ENCODE data around the gene SNRK. TPM values are rescaled to one million over a fixed set of nuclear protein-coding genes. Genes with fewer than 3 reads are reported as not detected.

SNRK gene
- total and polyA plus RNA-seq, 9 of the 15 experiments (the other 6 are each of a cell fraction or from before 2014, with no cell fraction given): 1.7 to 12.3 (median 7.3) TPM

DNA sequence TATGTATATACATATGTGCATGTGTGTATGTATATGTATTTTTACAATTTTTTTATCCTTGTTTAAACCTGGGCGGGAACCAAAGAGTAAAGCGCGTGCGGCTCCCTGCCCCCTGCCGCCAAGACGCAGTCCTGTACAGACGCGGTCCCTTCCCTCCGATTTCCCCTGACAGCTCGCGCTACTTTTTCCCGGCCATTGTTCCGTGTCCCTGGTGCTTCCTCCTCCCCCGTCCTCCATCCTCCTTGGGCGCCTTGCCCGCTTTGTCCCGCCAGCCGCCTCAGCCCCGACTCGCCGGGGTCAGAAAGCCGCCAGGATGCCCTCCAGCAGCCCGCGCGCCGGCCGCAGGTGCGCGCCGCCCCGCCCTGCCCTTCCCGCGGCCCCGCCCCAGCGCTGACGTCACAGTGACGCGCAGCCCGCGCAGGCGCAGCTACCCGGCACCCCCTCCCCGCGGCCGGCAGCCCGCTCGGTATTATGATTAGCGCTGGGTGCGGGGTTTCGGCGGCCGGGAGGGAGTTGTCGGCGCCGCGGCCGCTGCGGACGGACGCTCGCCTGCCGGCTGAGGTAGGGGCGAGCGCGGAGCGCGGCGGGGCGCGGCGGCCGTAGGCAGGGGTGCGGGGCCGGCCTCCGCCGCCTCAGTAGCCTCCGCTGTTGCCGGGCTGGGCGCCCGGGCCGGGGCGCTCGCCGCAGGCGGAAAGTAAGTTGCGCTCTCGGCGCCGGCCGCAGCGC lies at the start of gene SNRK (continued):
- TF ChIP-seq JUND (IDR thresholded peaks at IDR 0.05; ENCODE audit: borderline replicate concordance, low read depth, low read length): peak; percentile 68
- no peak for TF ChIP-seq JUND (tag; IDR thresholded peaks at IDR 0.05; ENCODE audit: borderline replicate concordance, low read depth, low read length)
- TF ChIP-seq PYGO2 (tag; IDR thresholded peaks at IDR 0.05): no peak
- TF ChIP-seq ZNF282 (CRISPR knock-in tag; IDR thresholded peaks at IDR 0.05): 0 out of 2 replicates have a peak, but pooled peaks have one; percentile 19
- no peak for TF ChIP-seq GTF2A2 (tag; IDR thresholded peaks at IDR 0.05)
- no peak for TF ChIP-seq POLR3A (IDR thresholded peaks at IDR 0.05; ENCODE audit: borderline replicate concordance, extremely low read depth, insufficient read depth, insufficient read length)
- TF ChIP-seq KAT7 (CRISPR knock-in tag; IDR thresholded peaks at IDR 0.05; ENCODE audit: borderline replicate concordance): no peak
- no peak for TF ChIP-seq ZNF408 (CRISPR knock-in tag; IDR thresholded peaks at IDR 0.05; ENCODE audit: low read depth)
- no peak for TF ChIP-seq NFIC (IDR thresholded peaks at IDR 0.05)
- no peak for TF ChIP-seq SPI1 (IDR thresholded peaks at IDR 0.05; ENCODE audit: borderline replicate concordance, low read depth, low read length)
- TF ChIP-seq, protein P1, sequence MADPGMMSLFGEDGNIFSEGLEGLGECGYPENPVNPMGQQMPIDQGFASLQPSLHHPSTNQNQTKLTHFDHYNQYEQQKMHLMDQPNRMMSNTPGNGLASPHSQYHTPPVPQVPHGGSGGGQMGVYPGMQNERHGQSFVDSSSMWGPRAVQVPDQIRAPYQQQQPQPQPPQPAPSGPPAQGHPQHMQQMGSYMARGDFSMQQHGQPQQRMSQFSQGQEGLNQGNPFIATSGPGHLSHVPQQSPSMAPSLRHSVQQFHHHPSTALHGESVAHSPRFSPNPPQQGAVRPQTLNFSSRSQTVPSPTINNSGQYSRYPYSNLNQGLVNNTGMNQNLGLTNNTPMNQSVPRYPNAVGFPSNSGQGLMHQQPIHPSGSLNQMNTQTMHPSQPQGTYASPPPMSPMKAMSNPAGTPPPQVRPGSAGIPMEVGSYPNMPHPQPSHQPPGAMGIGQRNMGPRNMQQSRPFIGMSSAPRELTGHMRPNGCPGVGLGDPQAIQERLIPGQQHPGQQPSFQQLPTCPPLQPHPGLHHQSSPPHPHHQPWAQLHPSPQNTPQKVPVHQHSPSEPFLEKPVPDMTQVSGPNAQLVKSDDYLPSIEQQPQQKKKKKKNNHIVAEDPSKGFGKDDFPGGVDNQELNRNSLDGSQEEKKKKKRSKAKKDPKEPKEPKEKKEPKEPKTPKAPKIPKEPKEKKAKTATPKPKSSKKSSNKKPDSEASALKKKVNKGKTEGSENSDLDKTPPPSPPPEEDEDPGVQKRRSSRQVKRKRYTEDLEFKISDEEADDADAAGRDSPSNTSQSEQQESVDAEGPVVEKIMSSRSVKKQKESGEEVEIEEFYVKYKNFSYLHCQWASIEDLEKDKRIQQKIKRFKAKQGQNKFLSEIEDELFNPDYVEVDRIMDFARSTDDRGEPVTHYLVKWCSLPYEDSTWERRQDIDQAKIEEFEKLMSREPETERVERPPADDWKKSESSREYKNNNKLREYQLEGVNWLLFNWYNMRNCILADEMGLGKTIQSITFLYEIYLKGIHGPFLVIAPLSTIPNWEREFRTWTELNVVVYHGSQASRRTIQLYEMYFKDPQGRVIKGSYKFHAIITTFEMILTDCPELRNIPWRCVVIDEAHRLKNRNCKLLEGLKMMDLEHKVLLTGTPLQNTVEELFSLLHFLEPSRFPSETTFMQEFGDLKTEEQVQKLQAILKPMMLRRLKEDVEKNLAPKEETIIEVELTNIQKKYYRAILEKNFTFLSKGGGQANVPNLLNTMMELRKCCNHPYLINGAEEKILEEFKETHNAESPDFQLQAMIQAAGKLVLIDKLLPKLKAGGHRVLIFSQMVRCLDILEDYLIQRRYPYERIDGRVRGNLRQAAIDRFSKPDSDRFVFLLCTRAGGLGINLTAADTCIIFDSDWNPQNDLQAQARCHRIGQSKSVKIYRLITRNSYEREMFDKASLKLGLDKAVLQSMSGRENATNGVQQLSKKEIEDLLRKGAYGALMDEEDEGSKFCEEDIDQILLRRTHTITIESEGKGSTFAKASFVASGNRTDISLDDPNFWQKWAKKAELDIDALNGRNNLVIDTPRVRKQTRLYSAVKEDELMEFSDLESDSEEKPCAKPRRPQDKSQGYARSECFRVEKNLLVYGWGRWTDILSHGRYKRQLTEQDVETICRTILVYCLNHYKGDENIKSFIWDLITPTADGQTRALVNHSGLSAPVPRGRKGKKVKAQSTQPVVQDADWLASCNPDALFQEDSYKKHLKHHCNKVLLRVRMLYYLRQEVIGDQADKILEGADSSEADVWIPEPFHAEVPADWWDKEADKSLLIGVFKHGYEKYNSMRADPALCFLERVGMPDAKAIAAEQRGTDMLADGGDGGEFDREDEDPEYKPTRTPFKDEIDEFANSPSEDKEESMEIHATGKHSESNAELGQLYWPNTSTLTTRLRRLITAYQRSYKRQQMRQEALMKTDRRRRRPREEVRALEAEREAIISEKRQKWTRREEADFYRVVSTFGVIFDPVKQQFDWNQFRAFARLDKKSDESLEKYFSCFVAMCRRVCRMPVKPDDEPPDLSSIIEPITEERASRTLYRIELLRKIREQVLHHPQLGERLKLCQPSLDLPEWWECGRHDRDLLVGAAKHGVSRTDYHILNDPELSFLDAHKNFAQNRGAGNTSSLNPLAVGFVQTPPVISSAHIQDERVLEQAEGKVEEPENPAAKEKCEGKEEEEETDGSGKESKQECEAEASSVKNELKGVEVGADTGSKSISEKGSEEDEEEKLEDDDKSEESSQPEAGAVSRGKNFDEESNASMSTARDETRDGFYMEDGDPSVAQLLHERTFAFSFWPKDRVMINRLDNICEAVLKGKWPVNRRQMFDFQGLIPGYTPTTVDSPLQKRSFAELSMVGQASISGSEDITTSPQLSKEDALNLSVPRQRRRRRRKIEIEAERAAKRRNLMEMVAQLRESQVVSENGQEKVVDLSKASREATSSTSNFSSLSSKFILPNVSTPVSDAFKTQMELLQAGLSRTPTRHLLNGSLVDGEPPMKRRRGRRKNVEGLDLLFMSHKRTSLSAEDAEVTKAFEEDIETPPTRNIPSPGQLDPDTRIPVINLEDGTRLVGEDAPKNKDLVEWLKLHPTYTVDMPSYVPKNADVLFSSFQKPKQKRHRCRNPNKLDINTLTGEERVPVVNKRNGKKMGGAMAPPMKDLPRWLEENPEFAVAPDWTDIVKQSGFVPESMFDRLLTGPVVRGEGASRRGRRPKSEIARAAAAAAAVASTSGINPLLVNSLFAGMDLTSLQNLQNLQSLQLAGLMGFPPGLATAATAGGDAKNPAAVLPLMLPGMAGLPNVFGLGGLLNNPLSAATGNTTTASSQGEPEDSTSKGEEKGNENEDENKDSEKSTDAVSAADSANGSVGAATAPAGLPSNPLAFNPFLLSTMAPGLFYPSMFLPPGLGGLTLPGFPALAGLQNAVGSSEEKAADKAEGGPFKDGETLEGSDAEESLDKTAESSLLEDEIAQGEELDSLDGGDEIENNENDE (IDR thresholded peaks at IDR 0.05; ENCODE audit: low read depth, low read length): no peak
- no peak for TF ChIP-seq HNRNPUL1 (IDR thresholded peaks at IDR 0.05; ENCODE audit: low read length)
- TF ChIP-seq, protein P2, sequence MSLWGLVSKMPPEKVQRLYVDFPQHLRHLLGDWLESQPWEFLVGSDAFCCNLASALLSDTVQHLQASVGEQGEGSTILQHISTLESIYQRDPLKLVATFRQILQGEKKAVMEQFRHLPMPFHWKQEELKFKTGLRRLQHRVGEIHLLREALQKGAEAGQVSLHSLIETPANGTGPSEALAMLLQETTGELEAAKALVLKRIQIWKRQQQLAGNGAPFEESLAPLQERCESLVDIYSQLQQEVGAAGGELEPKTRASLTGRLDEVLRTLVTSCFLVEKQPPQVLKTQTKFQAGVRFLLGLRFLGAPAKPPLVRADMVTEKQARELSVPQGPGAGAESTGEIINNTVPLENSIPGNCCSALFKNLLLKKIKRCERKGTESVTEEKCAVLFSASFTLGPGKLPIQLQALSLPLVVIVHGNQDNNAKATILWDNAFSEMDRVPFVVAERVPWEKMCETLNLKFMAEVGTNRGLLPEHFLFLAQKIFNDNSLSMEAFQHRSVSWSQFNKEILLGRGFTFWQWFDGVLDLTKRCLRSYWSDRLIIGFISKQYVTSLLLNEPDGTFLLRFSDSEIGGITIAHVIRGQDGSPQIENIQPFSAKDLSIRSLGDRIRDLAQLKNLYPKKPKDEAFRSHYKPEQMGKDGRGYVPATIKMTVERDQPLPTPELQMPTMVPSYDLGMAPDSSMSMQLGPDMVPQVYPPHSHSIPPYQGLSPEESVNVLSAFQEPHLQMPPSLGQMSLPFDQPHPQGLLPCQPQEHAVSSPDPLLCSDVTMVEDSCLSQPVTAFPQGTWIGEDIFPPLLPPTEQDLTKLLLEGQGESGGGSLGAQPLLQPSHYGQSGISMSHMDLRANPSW (CRISPR knock-in tag; IDR thresholded peaks at IDR 0.05): no peak
- TF ChIP-seq TEAD2 (tag; IDR thresholded peaks at IDR 0.05): no peak
- TF ChIP-seq CEBPB (tag; IDR thresholded peaks at IDR 0.05): no peak

Data from K562 (cell line).